Spleen (tissue), 7 donors: Measurements from ENCODE around the gene AQP4.

Experiments
- CTCF ChIP-seq, 11 experiments: fragments of 200-600 bp in 7 of 11; fragments of 450-650 bp in 4 of 11; sonication (generic) in 4 of 11; IDR thresholded peaks in 8 of 11; conservative IDR thresholded peaks in 3 of 11; 1 replicate in 7 of 11; 2 replicates in 4 of 11; pipeline versions ENCODE4 v1.4.0 to v1.8.0; 2016 to 2021; ENCODE audit warnings: antibody characterized with exemption in 11 of 11, inconsistent platforms in 4 of 11, mild to moderate bottlenecking in 1 of 11
- POLR2A ChIP-seq, 3 donors: fragments of 450-650 bp; IDR thresholded peaks; one replicate each; pipeline ENCODE4 v1.5.1; 2017; ENCODE audit warnings: antibody characterized with exemption in 3 of 3, mild to moderate bottlenecking in 1 of 3
- POLR2AphosphoS5 ChIP-seq, 3 donors: sonication (generic); formaldehyde crosslinking; IDR thresholded peaks; one replicate each; pipeline ENCODE4 v1.5.1; 2017; ENCODE audit warnings: antibody characterized with exemption in 3 of 3
- donor health status: DM: no; HTN: no; CAD: no; lungs with moderate emphysema.
- donor health status: DM: no; HTN: no; CAD: no.
- donor health status: DM: no; HTN: no; CAD: no.

DNA sequence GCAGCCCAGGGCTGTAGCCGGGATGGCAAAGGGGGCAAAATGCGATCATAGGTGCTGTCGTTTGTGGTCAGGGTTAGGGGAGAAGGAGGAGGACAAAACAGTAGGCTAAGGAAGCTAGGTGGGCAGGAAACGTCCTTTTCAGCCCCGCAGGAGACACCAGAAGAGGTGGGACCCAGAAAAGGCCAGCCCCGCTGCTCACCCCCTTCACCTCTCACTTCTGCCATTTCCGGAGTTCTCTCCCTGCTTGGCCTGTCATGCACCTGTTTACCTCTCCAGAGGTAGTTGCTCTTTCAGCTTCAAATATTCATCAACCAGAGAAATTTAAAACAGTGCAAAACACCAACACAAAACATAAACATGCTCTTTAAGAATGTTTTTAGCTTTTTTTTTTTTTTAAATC, 849 bp downstream of the AQP4 start:
- TF ChIP-seq CTCF (IDR thresholded peaks at IDR 0.05 in 8 of 11, conservative IDR thresholded peaks at IDR 0.05 in 3 of 11) (no peak), POLR2A (IDR thresholded peaks at IDR 0.05) (no peak), POLR2AphosphoS5 (IDR thresholded peaks at IDR 0.05) (no peak)
